ENCODE data around the gene TF. TPM values are rescaled to one million over a fixed set of nuclear protein-coding genes. Genes with fewer than 3 reads are reported as not detected.

The TF gene
- total and polyA plus RNA-seq, 2 of the 8 experiments (the other 6 are each of a cell fraction or from before 2014, with no cell fraction given) = 0.02 to 0.26 TPM

- H2BK15ac ChIP-seq (ENCODE audit: low read length) = no peak overlapping the region
- no peaks in the 10 kb centered on the region for H3K79me1 ChIP-seq (ENCODE audit: low read depth, low read length)
- H3K14ac ChIP-seq (ENCODE audit: insufficient read length) = no peak overlapping the region
- H3K23ac ChIP-seq (ENCODE audit: insufficient read length) = no peak overlapping the region
- H2AK5ac ChIP-seq (ENCODE audit: low read depth, low read length) = no peak overlapping the region
- H3K27me3 ChIP-seq (replicated peaks in 1 of 4; ENCODE audit: control insufficient read depth in 3 of 4, extremely low read depth in 1 of 4, insufficient read depth in 3 of 4, low read length in 3 of 4) = no peaks in the 10 kb centered on the region
- H3K4me1 ChIP-seq (replicated peaks in 1 of 4; ENCODE audit: control insufficient read depth in 3 of 4, insufficient read depth in 4 of 4, low read length in 3 of 4) = no peaks in the 10 kb centered on the region
- WGBS, 2 experiments (ENCODE audit: extremely low coverage in 1 of 2, insufficient coverage in 1 of 2, insufficient read length in 1 of 2, insufficient replicate concordance in 2 of 2, low coverage in 1 of 2, low lambda C conversion rate in 2 of 2, missing lambda C conversion rate in 1 of 2) = 100% methylated on average over 1 of the region's 1 CpG; no CpG with 5 or more reads in 1 of the 2 experiments
- no peak overlapping the region for H4K8ac ChIP-seq (ENCODE audit: extremely low read depth, insufficient read depth, low read length)
- no peak overlapping the region for H4K91ac ChIP-seq (replicated peaks; ENCODE audit: insufficient read length, low read length)
- no peaks in the 10 kb centered on the region for H4K20me1 ChIP-seq (replicated peaks in 1 of 2; ENCODE audit: control insufficient read depth in 1 of 2, insufficient read depth in 2 of 2, low read length in 2 of 2)
- H3K27ac ChIP-seq (ENCODE audit: low read depth, low read length) = no peak overlapping the region
- ChIA-PET CTCF (ENCODE audit: partially characterized antibody) (no interaction called here), POLR2A (ENCODE audit: partially characterized antibody) (no interaction called here)
- no peaks in the 10 kb centered on the region for H3K79me2 ChIP-seq (ENCODE audit: control insufficient read depth in 1 of 2, insufficient read depth in 2 of 2, low read length in 2 of 2)
- DNase-seq (ENCODE audit: low read depth in 1 of 2, low spot score in 2 of 2) (no peak), FAIRE-seq (no peak)
- no peak overlapping the region for H2AFZ ChIP-seq (ENCODE audit: low read length)
- no peaks in the 10 kb centered on the region for H3K36me3 ChIP-seq (ENCODE audit: control insufficient read depth in 2 of 4, insufficient read depth in 4 of 4, low read length in 3 of 4)
- H3K9ac ChIP-seq (replicated peaks in 1 of 4; ENCODE audit: extremely low read depth in 1 of 4, low read depth in 3 of 4, low read length in 3 of 4) = no peak overlapping the region
- H2BK5ac ChIP-seq (ENCODE audit: low read depth, low read length) = no peak overlapping the region
- no peak overlapping the region for H2BK120ac ChIP-seq (replicated peaks; ENCODE audit: low read depth, low read length)
- no peak overlapping the region for H3K4me3 ChIP-seq (ENCODE audit: extremely low read depth in 1 of 4, insufficient read depth in 2 of 4, low read depth in 3 of 4, low read length in 4 of 4)
- no peak overlapping the region for H3K4me2 ChIP-seq (ENCODE audit: insufficient read depth in 1 of 2, low read depth in 2 of 2, low read length in 2 of 2)
- H3K23me2 ChIP-seq (ENCODE audit: low read depth, low read length) = no peaks in the 10 kb centered on the region
- no peak overlapping the region for H3K56ac ChIP-seq (replicated peaks; ENCODE audit: insufficient read length, low read depth, low read length)
- H3K18ac ChIP-seq (ENCODE audit: extremely low read depth, low read length) = no peak overlapping the region
- no peaks in the 10 kb centered on the region for H3K9me3 ChIP-seq (ENCODE audit: insufficient read depth in 2 of 2, low read depth in 1 of 2, low read length in 1 of 2)
- H4K5ac ChIP-seq (ENCODE audit: insufficient read length, low read depth, low read length) = no peak overlapping the region
- no peak overlapping the region for H2BK20ac ChIP-seq (ENCODE audit: low read length)
- no peak overlapping the region for H2BK12ac ChIP-seq (ENCODE audit: low read depth, low read length)
- H3K4ac ChIP-seq (replicated peaks; ENCODE audit: insufficient read length, low read depth, low read length) = no peak overlapping the region
- no peak for TF ChIP-seq TAF7 (optimal IDR thresholded peaks at IDR 0.05; ENCODE audit: borderline replicate concordance, low read depth, low read length)
- TF ChIP-seq SIRT6 (IDR thresholded peaks at IDR 0.05; ENCODE audit: low read length) = no peak
Observed at GRCh38 chr3:133767607-133768006, 21.4 kb downstream of the TF start.
